ENCODE results near the gene STEAP2. TPM values are rescaled to one million over a fixed set of nuclear protein-coding genes. Genes with fewer than 3 reads are reported as not detected.

The STEAP2 gene
- total RNA-seq, 2 donors from 2014 or later, result 27.7 to 31.0 TPM

DNA sequence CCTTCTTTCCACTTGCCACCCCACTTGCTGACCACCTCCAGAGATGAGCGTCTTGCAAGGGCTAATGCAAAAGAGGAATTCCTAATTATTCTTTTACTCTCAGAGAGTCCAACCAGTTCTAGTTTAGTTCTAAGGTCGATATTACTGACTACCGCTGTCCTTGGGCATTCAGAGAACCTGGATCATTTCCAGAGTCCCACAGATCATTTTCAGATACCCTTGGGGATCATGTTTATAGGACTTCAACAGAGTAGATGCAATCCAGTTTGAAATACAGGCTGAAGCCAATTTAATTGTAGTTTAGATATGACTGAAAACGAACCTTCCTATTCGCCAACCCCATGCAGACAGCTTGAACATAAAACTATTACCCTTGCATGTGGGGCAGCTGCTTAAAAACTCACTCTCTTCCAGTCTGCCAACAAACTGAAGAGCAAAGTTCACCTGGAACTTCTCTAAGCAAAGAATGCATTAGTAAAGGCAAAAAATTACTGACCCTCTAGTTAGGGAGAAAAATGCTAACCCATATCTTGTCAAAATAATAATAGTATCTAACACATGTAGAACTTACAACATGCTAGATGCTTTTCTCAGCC, 55.8 kb downstream of the STEAP2 start:
- Histone ChIP-seq H3K4me3 (peak overlapping the region; percentile 38), H3K27ac (peak overlapping the region; percentile 43 to 72), H3K4me1 (ENCODE audit: control insufficient read depth in 1 of 2, low read depth in 2 of 2) (peaks cover 4 to 20% of the 10 kb centered on the region in 2 donors), H3K36me3 (no peaks in the 10 kb centered on the region), H3K9me3 (no peaks in the 10 kb centered on the region), H3K27me3 (replicated peaks; ENCODE audit: insufficient read depth) (no peaks in the 10 kb centered on the region)
- TF ChIP-seq, protein P1, sequence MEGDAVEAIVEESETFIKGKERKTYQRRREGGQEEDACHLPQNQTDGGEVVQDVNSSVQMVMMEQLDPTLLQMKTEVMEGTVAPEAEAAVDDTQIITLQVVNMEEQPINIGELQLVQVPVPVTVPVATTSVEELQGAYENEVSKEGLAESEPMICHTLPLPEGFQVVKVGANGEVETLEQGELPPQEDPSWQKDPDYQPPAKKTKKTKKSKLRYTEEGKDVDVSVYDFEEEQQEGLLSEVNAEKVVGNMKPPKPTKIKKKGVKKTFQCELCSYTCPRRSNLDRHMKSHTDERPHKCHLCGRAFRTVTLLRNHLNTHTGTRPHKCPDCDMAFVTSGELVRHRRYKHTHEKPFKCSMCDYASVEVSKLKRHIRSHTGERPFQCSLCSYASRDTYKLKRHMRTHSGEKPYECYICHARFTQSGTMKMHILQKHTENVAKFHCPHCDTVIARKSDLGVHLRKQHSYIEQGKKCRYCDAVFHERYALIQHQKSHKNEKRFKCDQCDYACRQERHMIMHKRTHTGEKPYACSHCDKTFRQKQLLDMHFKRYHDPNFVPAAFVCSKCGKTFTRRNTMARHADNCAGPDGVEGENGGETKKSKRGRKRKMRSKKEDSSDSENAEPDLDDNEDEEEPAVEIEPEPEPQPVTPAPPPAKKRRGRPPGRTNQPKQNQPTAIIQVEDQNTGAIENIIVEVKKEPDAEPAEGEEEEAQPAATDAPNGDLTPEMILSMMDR (IDR thresholded peaks at IDR 0.05), result no peak
- ATAC-seq (ENCODE audit: insufficient number of reproducible peaks, low FRiP score, low read depth) (no peak), DNase-seq (ENCODE audit: low spot score) (no peak)

DNA sequence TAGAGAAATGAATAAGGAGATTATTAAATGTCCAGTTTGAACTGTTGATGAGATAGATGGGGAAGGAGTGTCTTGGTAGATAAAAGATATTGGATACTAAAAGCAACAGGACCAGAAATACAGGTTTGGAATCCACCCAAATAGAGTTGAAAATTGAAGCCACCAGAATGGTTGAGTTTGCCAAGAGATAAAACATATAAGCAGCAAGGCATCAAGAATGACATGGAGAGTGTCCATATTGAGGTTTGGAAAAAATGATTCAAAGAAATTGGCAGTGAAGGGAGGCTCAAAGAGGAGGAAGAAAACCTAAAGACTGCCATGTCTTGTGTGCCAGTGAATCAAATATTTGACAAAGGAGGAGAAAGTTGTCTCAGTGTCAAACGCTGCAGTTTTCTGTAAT, 57.6 kb downstream of the STEAP2 start:
- H3K4me3 ChIP-seq, result no peak overlapping the region
- ATAC-seq (ENCODE audit: insufficient number of reproducible peaks, low FRiP score, low read depth), result no peak
- H3K27me3 ChIP-seq (replicated peaks; ENCODE audit: insufficient read depth), result no peaks in the 10 kb centered on the region
- peaks cover 4 to 20% of the 10 kb centered on the region in 2 donors for H3K4me1 ChIP-seq (ENCODE audit: control insufficient read depth in 1 of 2, low read depth in 2 of 2)
- H3K27ac ChIP-seq, result no peak overlapping the region
- H3K9me3 ChIP-seq, result no peaks in the 10 kb centered on the region
- TF ChIP-seq, protein P1 (IDR thresholded peaks at IDR 0.05), result no peak
- no peak for DNase-seq (ENCODE audit: low spot score)
- H3K36me3 ChIP-seq, result no peaks in the 10 kb centered on the region

DNA sequence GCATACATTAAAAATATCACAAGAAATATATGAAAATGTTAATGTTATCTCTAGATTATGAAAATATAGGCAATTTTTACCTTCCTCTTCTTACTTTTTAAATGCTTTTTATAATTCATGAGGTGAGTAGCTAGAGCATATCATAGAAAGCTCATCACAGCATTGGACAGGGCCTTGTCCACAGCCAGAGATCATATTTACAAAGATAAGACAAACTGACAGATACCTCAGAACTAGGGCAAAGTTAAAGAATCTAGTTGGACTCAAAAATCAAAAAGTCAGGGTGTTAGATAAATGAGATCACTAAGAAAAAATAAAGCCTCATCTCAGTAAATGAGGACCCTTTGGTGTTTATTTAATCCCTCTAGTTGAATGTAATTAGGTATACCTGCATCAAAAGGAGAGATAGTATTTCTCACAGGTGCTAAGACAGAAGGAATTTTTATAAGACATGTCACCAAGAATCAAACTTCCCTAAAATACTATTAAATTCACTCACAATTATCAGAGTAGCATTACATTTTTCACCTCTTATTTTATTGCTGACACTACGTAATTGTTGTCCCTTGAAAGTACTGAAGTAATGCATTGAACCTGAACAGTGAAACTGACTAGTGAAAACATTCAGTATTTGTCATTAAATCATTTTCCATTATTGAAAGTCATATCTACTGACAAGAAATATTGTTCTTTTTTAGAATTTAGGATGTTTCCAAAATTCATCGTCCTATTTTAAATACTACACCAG, 59.1 kb downstream of the STEAP2 start:
- DNase-seq (ENCODE audit: low spot score) (no peak), ATAC-seq (ENCODE audit: insufficient number of reproducible peaks, low FRiP score, low read depth) (no peak)
- TF ChIP-seq, protein P1 (IDR thresholded peaks at IDR 0.05), result no peak
- H3K9me3 ChIP-seq, result no peaks in the 10 kb centered on the region
- H3K4me1 ChIP-seq (ENCODE audit: control insufficient read depth in 1 of 2, low read depth in 2 of 2), result peaks cover 4 to 20% of the 10 kb centered on the region in 2 donors
- no peaks in the 10 kb centered on the region for H3K36me3 ChIP-seq
- H3K4me3 ChIP-seq, result no peak overlapping the region
- H3K27ac ChIP-seq, result no peak overlapping the region
- no peaks in the 10 kb centered on the region for H3K27me3 ChIP-seq (replicated peaks; ENCODE audit: insufficient read depth)

DNA sequence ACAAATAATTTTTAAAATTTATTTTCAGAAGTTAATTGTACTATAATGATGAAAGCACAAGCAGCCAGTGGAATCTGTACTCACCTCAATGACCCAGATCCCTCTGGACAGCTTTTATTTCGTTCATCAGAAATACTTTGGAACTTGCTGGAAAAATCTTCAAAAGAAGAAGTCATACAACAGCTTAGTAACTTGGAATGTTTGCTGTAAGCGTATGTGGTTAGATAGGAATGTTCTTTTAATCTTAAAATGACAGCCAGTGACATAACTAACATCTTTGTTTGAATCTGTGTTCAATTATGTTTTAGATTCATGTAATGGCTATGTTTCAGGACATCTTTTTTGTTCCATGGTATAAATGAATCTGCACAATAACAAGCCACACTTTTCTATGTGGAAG, 60.2 kb downstream of the STEAP2 start:
- ATAC-seq (ENCODE audit: insufficient number of reproducible peaks, low FRiP score, low read depth), result no peak
- TF ChIP-seq, protein P1 (IDR thresholded peaks at IDR 0.05), result no peak
- no peaks in the 10 kb centered on the region for H3K27me3 ChIP-seq (replicated peaks; ENCODE audit: insufficient read depth)

DNA sequence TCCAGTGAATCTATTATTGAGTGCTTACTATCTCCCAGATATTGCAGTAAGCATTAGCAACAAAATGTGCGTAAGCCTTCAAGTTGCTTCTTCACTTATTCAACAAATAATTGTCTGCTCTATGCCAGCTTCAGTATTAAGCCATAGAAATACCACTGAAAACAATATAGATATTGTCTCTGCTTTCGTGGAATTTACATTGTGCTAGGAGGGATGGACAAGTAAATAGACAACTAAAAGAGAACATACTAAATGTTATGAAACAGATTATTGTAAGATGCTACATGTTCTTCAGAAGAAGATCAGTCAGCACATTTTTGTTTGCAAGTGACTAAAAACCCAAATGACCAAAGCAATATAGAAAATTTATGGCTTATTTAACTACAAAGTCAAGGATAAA, 60.7 kb downstream of the STEAP2 start:
- no peak for ATAC-seq (ENCODE audit: insufficient number of reproducible peaks, low FRiP score, low read depth)
- H3K4me3 ChIP-seq, result no peak overlapping the region
- H3K4me1 ChIP-seq (ENCODE audit: control insufficient read depth in 1 of 2, low read depth in 2 of 2), result peaks cover 4 to 6% of the 10 kb centered on the region in 2 donors
- no peak for DNase-seq (ENCODE audit: low spot score)
- no peaks in the 10 kb centered on the region for H3K9me3 ChIP-seq
- H3K27me3 ChIP-seq (replicated peaks; ENCODE audit: insufficient read depth), result no peaks in the 10 kb centered on the region
- TF ChIP-seq, protein P1 (IDR thresholded peaks at IDR 0.05), result no peak
- H3K36me3 ChIP-seq, result no peaks in the 10 kb centered on the region
- no peak overlapping the region for H3K27ac ChIP-seq

More for the DNA sequence above, 60.2 kb downstream of the STEAP2 start:
- Histone ChIP-seq H3K9me3 (no peaks in the 10 kb centered on the region), H3K36me3 (no peaks in the 10 kb centered on the region), H3K4me1 (ENCODE audit: control insufficient read depth in 1 of 2, low read depth in 2 of 2) (peaks cover 4 to 9% of the 10 kb centered on the region in 2 donors), H3K27ac (no peak overlapping the region), H3K4me3 (no peak overlapping the region)
- no peak for DNase-seq (ENCODE audit: low spot score)

All from thoracic aorta (tissue), 2 donors.